Fibroblast of peridontal ligament (primary cell): Measurements from ENCODE around the gene EHBP1L1.
A peak's percentile ranks its signal among the peaks of the same experiment; 100 is the strongest.

Source experiments
- DNase-seq: peaks from one replicate; pipeline ENCODE4 v3.0.0-alpha.2; 2010; ENCODE audit errors: extremely low read depth

The EHBP1L1 gene

GRCh38 chr11:65616575-65617001, 40.7 kb downstream of the EHBP1L1 start:
- DNase-seq, result no peak

- DNase-seq, result no peak
Measured at GRCh38 chr11:65617136-65617850, 41.4 kb downstream of the EHBP1L1 start.

- DNase-seq, result no peak
Measured at GRCh38 chr11:65617990-65618751, 42.3 kb downstream of the EHBP1L1 start.

GRCh38 chr11:65618763-65619162, 42.9 kb downstream of the EHBP1L1 start:
- DNase-seq, result no peak

GRCh38 chr11:65619281-65619928, 43.6 kb downstream of the EHBP1L1 start:
- DNase-seq, result no peak

- no peak for DNase-seq
Measured at GRCh38 chr11:65620666-65621065, 44.8 kb downstream of the EHBP1L1 start.

- DNase-seq, result no peak
Measured at GRCh38 chr11:65621460-65621859, 45.6 kb downstream of the EHBP1L1 start.

- no peak for DNase-seq
Measured at GRCh38 chr11:65622011-65622410, 46.2 kb downstream of the EHBP1L1 start.

GRCh38 chr11:65623177-65623576, 47.3 kb downstream of the EHBP1L1 start:
- DNase-seq, result no peak

GRCh38 chr11:65623852-65624616, 48.2 kb downstream of the EHBP1L1 start:
- no peak for DNase-seq

GRCh38 chr11:65624931-65625627, 49.2 kb downstream of the EHBP1L1 start:
- DNase-seq, result no peak

- DNase-seq, result peak; percentile 25
Measured at GRCh38 chr11:65625628-65626342, 49.9 kb downstream of the EHBP1L1 start.

- DNase-seq, result no peak
Measured at GRCh38 chr11:65627202-65627601, 51.3 kb downstream of the EHBP1L1 start.

GRCh38 chr11:65629579-65629978, 53.7 kb downstream of the EHBP1L1 start:
- no peak for DNase-seq

GRCh38 chr11:65630215-65630614, 54.4 kb downstream of the EHBP1L1 start:
- DNase-seq, result no peak

- DNase-seq, result no peak
Measured at GRCh38 chr11:65633390-65634108, 57.7 kb downstream of the EHBP1L1 start.

- no peak for DNase-seq
Measured at GRCh38 chr11:65634109-65634436, 58.2 kb downstream of the EHBP1L1 start.

GRCh38 chr11:65634440-65634839, 58.6 kb downstream of the EHBP1L1 start:
- no peak for DNase-seq

GRCh38 chr11:65634905-65635731, 59.3 kb downstream of the EHBP1L1 start:
- DNase-seq, result no peak
